ENCODE data around the gene GPC3.
"Not testable (repeated sequence)": the region's sequence is repeated elsewhere in the genome, so short reads cannot be mapped to it uniquely, and the experiment has no call there.

The GPC3 gene

DNA sequence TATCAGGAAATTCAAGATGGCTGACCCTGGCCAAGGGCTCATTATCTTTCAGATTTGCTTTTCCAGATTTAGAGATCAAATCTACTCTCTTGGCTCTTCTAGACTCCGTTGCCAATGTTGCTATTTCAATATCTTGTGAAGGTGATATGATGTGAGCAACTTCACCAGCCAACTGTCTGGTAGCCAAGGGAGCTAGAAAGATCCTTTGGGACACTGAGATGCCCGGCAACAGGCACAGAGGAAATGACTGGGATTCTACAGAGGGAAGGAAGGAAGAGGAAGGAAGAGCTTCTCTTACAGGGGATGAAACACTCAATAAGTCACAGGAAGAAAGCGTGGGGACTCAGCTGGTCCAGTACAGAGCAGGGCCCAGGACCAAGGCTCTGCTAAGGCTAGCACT, 448.3 kb downstream of the GPC3 start:
- no peaks in the 10 kb centered on the region for H3K36me3 ChIP-seq (ENCODE audit: insufficient read depth, low read length)
- peaks cover 4% of the 10 kb centered on the region; the same call in 1 of the 2 replicates for H3K4me1 ChIP-seq (ENCODE audit: insufficient read depth, low read length)
- H3K9ac ChIP-seq (ENCODE audit: low read depth, low read length), result no peak overlapping the region
- no peaks in the 10 kb centered on the region for H3K9me3 ChIP-seq (ENCODE audit: control insufficient read depth, insufficient read depth, low read length)

DNA sequence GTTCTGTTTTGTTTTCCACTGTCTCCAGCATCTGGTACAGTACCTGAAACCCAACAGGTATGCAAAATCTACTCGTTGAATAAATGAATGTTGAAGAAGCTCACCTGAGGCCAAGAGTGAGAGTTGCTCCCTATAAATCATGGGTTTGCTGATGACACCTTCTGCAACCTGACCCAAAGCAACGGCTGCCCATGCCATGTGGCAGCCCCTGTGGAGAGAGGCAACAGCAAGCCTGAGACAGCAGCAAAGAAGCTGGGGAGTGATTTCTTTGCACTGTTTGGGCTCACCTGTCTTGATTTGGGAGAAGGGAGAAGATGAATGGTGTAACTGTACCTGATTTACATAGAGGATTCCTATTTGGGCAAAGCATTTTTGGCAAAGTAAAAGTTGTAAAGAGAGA, 450.3 kb downstream of the GPC3 start:
- no peaks in the 10 kb centered on the region for H3K36me3 ChIP-seq (ENCODE audit: insufficient read depth, low read length)
- no peak overlapping the region for H3K9ac ChIP-seq (ENCODE audit: low read depth, low read length)
- H3K4me1 ChIP-seq (ENCODE audit: insufficient read depth, low read length), result peaks cover 4% of the 10 kb centered on the region; the same call in 1 of the 2 replicates
- no peaks in the 10 kb centered on the region for H3K9me3 ChIP-seq (ENCODE audit: control insufficient read depth, insufficient read depth, low read length)

DNA sequence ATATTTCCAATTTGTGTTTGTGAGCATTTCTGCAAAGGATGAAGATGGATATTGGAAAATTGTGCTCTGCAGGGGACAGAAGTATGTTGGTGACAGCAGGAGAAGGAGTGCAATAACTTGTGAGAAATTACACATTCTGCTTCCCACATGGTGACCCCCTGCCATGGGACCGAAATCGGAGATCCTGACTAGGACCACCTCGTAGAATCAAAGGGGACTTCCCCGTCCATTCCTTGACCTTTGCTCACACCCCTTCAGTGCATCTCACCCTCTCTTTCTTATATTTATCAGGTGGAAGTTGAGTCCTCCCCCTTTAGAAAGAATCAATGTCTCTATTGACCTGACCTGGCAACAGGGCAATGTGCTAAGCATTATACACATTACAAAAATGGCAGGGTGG, 451.2 kb downstream of the GPC3 start:
- H3K4me1 ChIP-seq (ENCODE audit: insufficient read depth, low read length), result peaks cover 4% of the 10 kb centered on the region; the same call in 1 of the 2 replicates
- no peak overlapping the region for H3K9ac ChIP-seq (ENCODE audit: low read depth, low read length)
- no peaks in the 10 kb centered on the region for H3K9me3 ChIP-seq (ENCODE audit: control insufficient read depth, insufficient read depth, low read length)
- no peaks in the 10 kb centered on the region for H3K36me3 ChIP-seq (ENCODE audit: insufficient read depth, low read length)

DNA sequence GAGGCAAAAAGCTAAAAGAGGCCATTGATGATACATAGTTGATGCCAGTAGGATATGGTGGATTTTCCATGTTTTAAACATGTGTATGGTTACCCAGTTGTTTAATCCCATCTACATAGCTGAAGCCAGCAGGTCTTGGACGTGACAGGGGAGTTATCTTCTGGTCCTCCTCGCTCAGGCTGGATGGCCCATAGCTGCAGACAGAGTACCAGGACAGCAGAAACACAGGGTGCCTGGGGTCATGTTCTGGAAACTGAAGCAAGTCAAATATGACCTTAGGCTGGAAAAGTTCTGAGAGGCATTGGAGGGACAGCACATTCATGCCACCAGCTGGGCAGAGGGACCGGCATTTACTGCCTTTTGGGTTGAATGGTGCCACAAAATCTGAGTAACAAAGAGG, 452.1 kb downstream of the GPC3 start:
- Histone ChIP-seq H3K4me1 (ENCODE audit: insufficient read depth, low read length) (peaks cover 5% of the 10 kb centered on the region), H3K36me3 (ENCODE audit: insufficient read depth, low read length) (no peaks in the 10 kb centered on the region), H3K9ac (ENCODE audit: low read depth, low read length) (no peak overlapping the region; the same call in 1 of the 2 replicates), H3K9me3 (ENCODE audit: control insufficient read depth, insufficient read depth, low read length) (no peaks in the 10 kb centered on the region)

- Histone ChIP-seq H3K4me1 (ENCODE audit: insufficient read depth, low read length) (peaks cover 16% of the 10 kb centered on the region), H3K36me3 (ENCODE audit: insufficient read depth, low read length) (no peaks in the 10 kb centered on the region), H3K9ac (ENCODE audit: low read depth, low read length) (no peak overlapping the region), H3K9me3 (ENCODE audit: control insufficient read depth, insufficient read depth, low read length) (no peaks in the 10 kb centered on the region)
These were observed 454.4 kb downstream of the GPC3 start for GRCh38 chrX:133530960-133531359.

DNA sequence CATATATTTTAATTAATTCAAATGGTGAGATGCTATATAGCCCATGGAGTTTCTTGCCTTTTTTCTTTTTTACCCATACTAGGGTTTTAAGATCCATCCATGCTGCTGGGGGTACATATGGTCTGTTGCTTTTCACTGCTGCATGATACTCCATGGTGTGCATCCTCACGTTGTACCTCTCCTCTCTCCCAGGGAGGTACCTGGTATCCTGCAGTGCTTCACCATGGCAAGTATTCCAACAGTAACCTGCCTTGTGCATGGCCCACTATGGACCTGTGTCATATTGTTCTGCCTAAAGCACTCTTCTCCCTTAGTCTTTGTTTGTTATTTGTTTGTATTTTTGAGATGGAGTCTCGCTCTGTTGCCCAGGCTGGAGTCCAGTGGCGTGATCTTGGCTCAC, 455.8 kb downstream of the GPC3 start:
- no peaks in the 10 kb centered on the region for H3K36me3 ChIP-seq (ENCODE audit: insufficient read depth, low read length)
- H3K9ac ChIP-seq (ENCODE audit: low read depth, low read length), result no peak overlapping the region
- peaks cover 16% of the 10 kb centered on the region for H3K4me1 ChIP-seq (ENCODE audit: insufficient read depth, low read length)
- no peaks in the 10 kb centered on the region for H3K9me3 ChIP-seq (ENCODE audit: control insufficient read depth, insufficient read depth, low read length)

DNA sequence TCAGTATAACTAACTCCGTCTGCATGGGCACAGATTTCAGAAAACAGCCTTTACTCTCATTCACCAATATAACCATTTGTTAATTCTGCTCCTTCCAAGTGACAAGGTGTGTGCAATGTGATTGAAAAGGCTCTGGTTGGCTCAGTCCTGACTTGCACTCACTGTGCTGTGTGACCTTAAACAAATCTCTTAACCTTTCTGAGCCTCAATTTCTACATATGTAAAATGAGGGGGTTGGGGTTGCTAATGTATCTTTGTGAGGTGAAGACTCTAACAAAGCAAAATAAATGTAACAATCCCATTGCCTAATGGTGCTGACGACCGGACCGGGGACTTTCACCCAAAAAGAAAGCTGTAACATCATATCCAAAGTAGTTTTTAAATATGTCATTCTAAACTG, 457.6 kb downstream of the GPC3 start:
- Histone ChIP-seq H3K36me3 (ENCODE audit: insufficient read depth, low read length) (no peaks in the 10 kb centered on the region), H3K9ac (ENCODE audit: low read depth, low read length) (no peak overlapping the region), H3K4me1 (ENCODE audit: insufficient read depth, low read length) (peaks cover 16% of the 10 kb centered on the region), H3K9me3 (ENCODE audit: control insufficient read depth, insufficient read depth, low read length) (no peaks in the 10 kb centered on the region)

DNA sequence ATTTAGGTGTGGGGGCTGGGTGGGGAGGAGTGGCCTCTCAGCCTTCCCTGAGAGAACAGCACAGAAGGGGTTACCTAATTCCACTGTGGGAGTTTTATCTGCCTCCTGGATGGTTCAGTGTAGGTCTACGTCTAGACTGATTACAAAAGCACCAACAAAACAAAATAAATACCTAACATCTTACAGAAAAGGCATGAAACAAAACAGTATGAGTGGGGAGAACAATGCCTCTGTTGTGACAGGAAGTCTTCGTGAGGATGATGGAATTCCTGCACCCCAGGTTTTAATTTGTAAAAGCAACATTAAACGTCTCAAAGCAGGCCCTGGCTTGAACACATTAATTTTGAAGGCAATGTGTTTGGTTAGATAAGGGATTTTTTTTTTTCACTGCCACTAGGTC, 458.0 kb downstream of the GPC3 start:
- H3K4me1 ChIP-seq (ENCODE audit: insufficient read depth, low read length), result peaks cover 16% of the 10 kb centered on the region
- H3K9me3 ChIP-seq (ENCODE audit: control insufficient read depth, insufficient read depth, low read length), result no peaks in the 10 kb centered on the region
- no peaks in the 10 kb centered on the region for H3K36me3 ChIP-seq (ENCODE audit: insufficient read depth, low read length)
- H3K9ac ChIP-seq (ENCODE audit: low read depth, low read length), result no peak overlapping the region

DNA sequence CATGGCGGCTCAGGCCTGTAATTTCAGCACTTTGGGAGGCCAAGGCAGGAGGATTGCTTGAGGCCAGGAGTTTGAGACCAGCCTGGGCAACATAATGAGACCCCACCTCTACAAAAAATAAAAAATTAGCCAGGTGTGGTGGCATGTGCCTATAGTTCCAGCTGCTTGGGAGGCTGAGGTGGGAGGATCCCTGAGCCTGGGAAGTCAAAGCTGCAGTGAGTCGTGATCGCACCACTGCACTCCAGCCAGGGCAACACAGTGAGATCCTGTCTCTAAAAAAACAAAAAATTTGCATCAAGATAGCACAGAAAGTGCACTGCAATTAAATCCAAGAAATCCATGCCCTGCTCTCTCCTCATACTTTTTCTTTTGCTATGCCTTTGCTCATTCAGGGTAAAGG, 458.6 kb downstream of the GPC3 start:
- H3K9ac ChIP-seq (ENCODE audit: low read depth, low read length); H3K9me3 ChIP-seq (ENCODE audit: control insufficient read depth, insufficient read depth, low read length); H3K36me3 ChIP-seq (ENCODE audit: insufficient read depth, low read length): not testable (repeated sequence)
- H3K4me1 ChIP-seq (ENCODE audit: insufficient read depth, low read length), result peaks cover 16% of the 10 kb centered on the region

GRCh38 chrX:133523526-133523925, 461.9 kb downstream of the GPC3 start:
- Histone ChIP-seq H3K4me1 (ENCODE audit: insufficient read depth, low read length) (peaks cover 16% of the 10 kb centered on the region), H3K36me3 (ENCODE audit: insufficient read depth, low read length) (no peaks in the 10 kb centered on the region), H3K9me3 (ENCODE audit: control insufficient read depth, insufficient read depth, low read length) (no peaks in the 10 kb centered on the region), H3K9ac (ENCODE audit: low read depth, low read length) (no peak overlapping the region)

DNA sequence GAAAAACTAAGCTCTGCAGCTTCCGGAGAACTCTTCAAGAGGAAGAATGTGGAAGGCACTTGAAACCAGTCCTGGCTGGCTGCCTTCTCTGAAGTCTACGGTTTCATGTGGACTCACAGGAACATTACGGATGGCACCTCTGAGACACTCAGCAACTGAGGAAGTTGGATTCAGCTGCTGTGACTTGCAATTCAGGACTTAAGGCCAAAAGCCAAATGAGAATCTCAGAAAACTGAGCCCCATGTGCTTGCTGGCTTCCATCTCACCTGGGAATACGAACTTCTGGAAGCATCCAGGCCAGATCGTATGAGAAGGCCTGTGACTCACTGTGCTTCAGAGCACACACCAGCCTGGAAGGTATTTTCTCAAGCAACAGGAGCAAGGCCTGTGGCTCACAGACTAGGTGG, 462.3 kb downstream of the GPC3 start:
- no peak overlapping the region for H3K9ac ChIP-seq (ENCODE audit: low read depth, low read length)
- H3K4me1 ChIP-seq (ENCODE audit: insufficient read depth, low read length), result peaks cover 12% of the 10 kb centered on the region
- no peaks in the 10 kb centered on the region for H3K36me3 ChIP-seq (ENCODE audit: insufficient read depth, low read length)
- no peaks in the 10 kb centered on the region for H3K9me3 ChIP-seq (ENCODE audit: control insufficient read depth, insufficient read depth, low read length)

DNA sequence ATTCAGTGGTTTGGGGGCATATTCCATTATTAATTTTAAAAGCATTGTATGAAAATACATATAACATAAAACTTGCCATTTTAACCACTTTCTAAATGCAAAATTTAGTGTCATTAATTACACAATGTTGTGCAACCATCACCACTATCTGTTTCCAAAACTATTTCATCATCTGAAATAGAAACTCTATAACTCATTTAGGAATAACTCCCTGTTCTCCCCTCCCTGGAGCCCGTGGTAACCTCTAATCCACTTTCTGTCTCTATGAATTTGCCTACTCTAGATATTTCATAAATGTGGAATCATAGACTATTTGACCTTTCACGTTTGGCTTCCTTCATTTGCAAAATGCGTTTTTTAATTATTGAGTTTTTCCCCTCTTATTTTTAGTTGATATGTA, 468.7 kb downstream of the GPC3 start:
- Histone ChIP-seq H3K36me3 (ENCODE audit: insufficient read depth, low read length) (no peaks in the 10 kb centered on the region), H3K9me3 (ENCODE audit: control insufficient read depth, insufficient read depth, low read length) (no peaks in the 10 kb centered on the region)

DNA sequence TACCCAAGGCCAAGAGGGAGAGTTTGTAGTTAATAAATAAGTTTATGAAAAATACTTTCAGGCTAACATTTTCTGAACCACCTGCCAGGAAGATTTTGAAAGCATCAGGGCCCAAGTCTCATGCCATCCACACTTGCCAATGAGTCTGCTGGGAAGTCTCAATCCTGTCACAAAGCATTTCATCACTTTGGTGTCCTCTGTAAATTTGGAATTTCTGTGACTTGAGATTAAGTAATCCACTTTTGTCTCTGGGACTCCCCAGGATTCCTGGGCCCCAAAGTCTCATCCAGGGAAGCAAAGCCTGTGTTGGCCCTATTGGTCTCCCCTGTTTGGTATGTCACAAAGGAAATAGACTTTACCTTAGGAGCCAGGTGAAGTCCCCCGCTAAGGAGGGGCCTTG, 470.9 kb downstream of the GPC3 start:
- peaks cover 15% of the 10 kb centered on the region for H3K4me1 ChIP-seq (ENCODE audit: insufficient read depth, low read length)

More for the DNA sequence above, 468.7 kb downstream of the GPC3 start:
- Histone ChIP-seq H3K4me1 (ENCODE audit: insufficient read depth, low read length) (peaks cover 3% of the 10 kb centered on the region; the same call in 1 of the 2 replicates), H3K9ac (ENCODE audit: low read depth, low read length) (no peak overlapping the region)

GRCh38 chrX:133513123-133513522, 472.3 kb downstream of the GPC3 start:
- no peaks in the 10 kb centered on the region for H3K36me3 ChIP-seq (ENCODE audit: insufficient read depth, low read length)
- H3K4me1 ChIP-seq (ENCODE audit: insufficient read depth, low read length), result peaks cover 15% of the 10 kb centered on the region
- H3K9me3 ChIP-seq (ENCODE audit: control insufficient read depth, insufficient read depth, low read length), result no peaks in the 10 kb centered on the region
- no peak overlapping the region for H3K9ac ChIP-seq (ENCODE audit: low read depth, low read length)

More for the DNA sequence above, 470.9 kb downstream of the GPC3 start:
- H3K9me3 ChIP-seq (ENCODE audit: control insufficient read depth, insufficient read depth, low read length), result no peaks in the 10 kb centered on the region
- no peak overlapping the region for H3K9ac ChIP-seq (ENCODE audit: low read depth, low read length)
- no peaks in the 10 kb centered on the region for H3K36me3 ChIP-seq (ENCODE audit: insufficient read depth, low read length)

GRCh38 chrX:133511041-133511440, 474.4 kb downstream of the GPC3 start:
- Histone ChIP-seq H3K9me3 (ENCODE audit: control insufficient read depth, insufficient read depth, low read length) (no peaks in the 10 kb centered on the region), H3K4me1 (ENCODE audit: insufficient read depth, low read length) (peaks cover 15% of the 10 kb centered on the region), H3K9ac (ENCODE audit: low read depth, low read length) (no peak overlapping the region), H3K36me3 (ENCODE audit: insufficient read depth, low read length) (no peaks in the 10 kb centered on the region)

DNA sequence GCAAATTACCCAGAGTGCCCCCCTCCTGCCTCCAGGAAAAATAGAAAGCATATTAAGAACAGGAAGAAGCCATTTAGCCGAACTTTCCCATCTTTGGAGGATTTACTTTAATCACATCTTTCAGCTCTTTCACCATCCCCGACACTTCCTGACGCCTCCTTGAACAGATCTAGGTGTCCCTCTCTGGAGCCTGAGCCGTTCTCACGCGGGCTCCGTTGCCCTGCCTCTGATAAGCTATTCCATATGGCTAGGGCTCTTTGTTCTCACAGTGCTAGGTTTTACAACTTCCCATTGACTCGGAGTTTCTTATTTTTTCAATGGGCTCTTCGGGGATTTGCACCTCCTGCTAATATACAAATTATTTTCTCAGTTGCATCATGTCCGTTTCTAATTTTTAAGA, 488.0 kb downstream of the GPC3 start:
- Histone ChIP-seq H3K4me1 (ENCODE audit: insufficient read depth, low read length) (peaks cover 19% of the 10 kb centered on the region), H3K36me3 (ENCODE audit: insufficient read depth, low read length) (no peaks in the 10 kb centered on the region), H3K9me3 (ENCODE audit: control insufficient read depth, insufficient read depth, low read length) (no peaks in the 10 kb centered on the region), H3K9ac (ENCODE audit: low read depth, low read length) (no peak overlapping the region)

Measured in ES-I3 (cell line).